Hindlimb muscle (tissue), 1 donor: ENCODE results near the gene ZBP1. TPM values are rescaled to one million over a fixed set of nuclear protein-coding genes. Genes with fewer than 3 reads are reported as not detected.

Source experiments
- DNase-seq: peaks from one replicate; pipeline ENCODE4 v3.0.0-alpha.2; 2013
- polyA plus RNA-seq: library from polyadenylated mRNA; unstranded; fragments of 120-200 nt; gene quantifications from one replicate; pipeline ENCODE4 v1.2.1, GENCODE V29; 2013; ENCODE audit not compliant: insufficient read length

The ZBP1 gene
- polyA plus RNA-seq, 1 donor: not detected

DNA sequence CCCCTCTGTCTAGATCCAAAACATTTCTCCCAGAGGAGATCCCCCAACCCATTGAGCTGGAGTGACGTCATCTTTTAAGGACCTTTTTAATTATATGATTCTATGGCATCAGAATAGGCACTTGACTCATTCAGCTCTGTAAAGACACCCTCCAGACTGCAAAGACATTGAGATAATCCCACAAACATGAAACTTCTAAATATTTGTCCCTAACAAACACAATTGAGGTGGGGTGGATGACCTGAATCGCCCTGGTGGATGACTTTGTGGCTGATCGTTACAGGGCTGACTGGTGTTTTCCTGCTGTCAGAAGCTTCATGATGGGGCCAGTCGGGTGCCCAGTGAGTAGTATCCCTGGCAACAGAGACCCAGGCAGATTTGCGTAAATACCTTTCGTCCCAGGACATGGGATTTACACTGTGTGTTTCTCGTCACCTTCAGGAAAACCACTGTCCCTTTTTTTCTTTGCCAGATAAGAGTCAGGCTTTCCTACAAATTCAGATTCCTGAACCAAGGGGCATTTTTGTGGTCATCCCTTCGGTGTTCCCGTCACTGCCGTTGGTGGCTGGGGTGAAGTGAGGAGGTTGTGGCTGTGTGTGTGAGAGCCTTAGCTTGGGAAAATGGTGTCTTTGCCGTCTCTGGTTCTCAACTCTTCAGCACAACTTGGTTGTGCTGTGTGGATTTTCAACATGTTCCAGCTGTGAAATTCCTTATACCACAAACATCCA lies 64.6 kb downstream of the ZBP1 start:
- no peak for DNase-seq

Other genes starting within 250 kb of the ZBP1 start
- 72.6 TPM for gene RBM38, start 229.0 kb downstream of the ZBP1 start, polyA plus RNA-seq
- 0.21 TPM for gene CTCFL, start 95.3 kb downstream of the ZBP1 start, polyA plus RNA-seq
- 3.2 TPM for gene PCK1, start 59.3 kb downstream of the ZBP1 start, polyA plus RNA-seq
- gene PMEPA1, start 89.6 kb upstream of the ZBP1 start, polyA plus RNA-seq: 31.7 TPM